Trophoblast cell (in vitro differentiated cells and primary cell): ENCODE data around the gene SLC25A1.
A peak's percentile ranks its signal among the peaks of the same experiment; 100 is the strongest.

ENCODE experiments used
- DNase-seq, 2 donors: peaks; one replicate each; pipeline ENCODE4 v3.0.0-alpha.2; 2016
- H2AFZ ChIP-seq: 2 replicates; pipeline ENCODE4 v1.6.1; 2013; ENCODE audit warnings: low read length, moderate library complexity, mild to moderate bottlenecking; ENCODE audit not compliant: insufficient read depth, poor library complexity
- H2AK5ac ChIP-seq: 2 replicates; pipeline ENCODE4 v1.6.1; 2013; ENCODE audit warnings: mild to moderate bottlenecking, low read length
- H2BK120ac ChIP-seq: 2 replicates; pipeline ENCODE4 v1.6.1; 2013; ENCODE audit warnings: low read length, mild to moderate bottlenecking, moderate library complexity; ENCODE audit not compliant: insufficient read depth, poor library complexity
- H2BK12ac ChIP-seq: 2 replicates; pipeline ENCODE4 v1.6.1; 2013; ENCODE audit warnings: mild to moderate bottlenecking, low read length, moderate library complexity
- H2BK5ac ChIP-seq: 2 replicates; pipeline ENCODE4 v1.6.1; 2013; ENCODE audit warnings: low read length, low read depth, moderate library complexity, mild to moderate bottlenecking; ENCODE audit not compliant: poor library complexity
- H3K14ac ChIP-seq: 2 replicates; pipeline ENCODE4 v1.6.1; 2013; ENCODE audit warnings: mild to moderate bottlenecking, low read length
- H3K18ac ChIP-seq: 2 replicates; pipeline ENCODE4 v1.6.1; 2013; ENCODE audit warnings: mild to moderate bottlenecking, low read length
- H3K23ac ChIP-seq: 2 replicates; pipeline ENCODE4 v1.6.1; 2013; ENCODE audit warnings: low read length
- H3K27ac ChIP-seq: 2 replicates; pipeline ENCODE4 v1.5.1; 2013; ENCODE audit warnings: low read depth, mild to moderate bottlenecking, inconsistent platforms, low read length, moderate library complexity
- H3K27me3 ChIP-seq: 2 replicates; pipeline ENCODE4 v1.6.1; 2013; ENCODE audit warnings: inconsistent platforms, mild to moderate bottlenecking, low read length, moderate library complexity; ENCODE audit not compliant: insufficient read depth
- H3K36me3 ChIP-seq, 2 experiments: 1 replicate in 1 of 2; 2 replicates in 1 of 2; pipeline ENCODE4 v1.6.1; 2013; ENCODE audit warnings: low read length in 2 of 2, mild to moderate bottlenecking in 2 of 2, moderate library complexity in 1 of 2; ENCODE audit not compliant: insufficient read depth in 2 of 2, control insufficient read depth in 1 of 2
- H3K4ac ChIP-seq: 2 replicates; pipeline ENCODE4 v1.6.1; 2013; ENCODE audit warnings: low read depth, mild to moderate bottlenecking, low read length, moderate library complexity
- H3K4me1 ChIP-seq, 2 experiments: 1 replicate in 1 of 2; 2 replicates in 1 of 2; pipeline ENCODE4 v1.6.1; 2013; ENCODE audit warnings: low read length in 2 of 2, mild to moderate bottlenecking in 2 of 2, moderate library complexity in 1 of 2; ENCODE audit not compliant: insufficient read depth in 2 of 2, control insufficient read depth in 1 of 2
- H3K4me2 ChIP-seq: 2 replicates; pipeline ENCODE4 v1.6.1; 2013; ENCODE audit warnings: inconsistent platforms, mild to moderate bottlenecking, low read length, moderate library complexity
- H3K4me3 ChIP-seq: 2 replicates; pipeline ENCODE4 v1.5.1; 2013; ENCODE audit warnings: mild to moderate bottlenecking, low read depth, low read length, inconsistent platforms
- H3K79me1 ChIP-seq: one replicate; pipeline ENCODE4 v1.6.1; 2013; ENCODE audit warnings: low read length
- H3K79me2 ChIP-seq: 2 replicates; pipeline ENCODE4 v1.6.1; 2013; ENCODE audit warnings: low read length, mild to moderate bottlenecking; ENCODE audit not compliant: control insufficient read depth, insufficient read depth, poor library complexity
- H3K9ac ChIP-seq: 2 replicates; pipeline ENCODE4 v1.6.1; 2013; ENCODE audit warnings: mild to moderate bottlenecking, low read length
- H3K9me3 ChIP-seq: 2 replicates; pipeline ENCODE4 v1.6.1; 2013; ENCODE audit warnings: low read depth, mild to moderate bottlenecking, control low read depth, inconsistent platforms, low read length; ENCODE audit not compliant: insufficient read depth
- H4K12ac ChIP-seq: 2 replicates; pipeline ENCODE4 v1.6.1; 2013; ENCODE audit warnings: low read depth, mild to moderate bottlenecking, low read length, moderate library complexity
- H4K8ac ChIP-seq: 2 replicates; pipeline ENCODE4 v1.6.1; 2013; ENCODE audit warnings: low read depth, mild to moderate bottlenecking, low read length, moderate library complexity
- H4K91ac ChIP-seq: one replicate; pipeline ENCODE4 v1.6.1; 2013; ENCODE audit warnings: low read depth, mild to moderate bottlenecking, low read length, moderate library complexity
- WGBS: extraction: QIAGEN DNeasy Blood & Tissue Kit; methylation state at CpG from one replicate; pipeline ENCODE4 v1.1.7; 2013; ENCODE audit warnings: missing lambda C conversion rate; ENCODE audit not compliant: insufficient read length, insufficient coverage; ENCODE audit errors: extremely low coverage; 5-methylcytosine and 5-hydroxymethylcytosine counted together

The SLC25A1 gene

GRCh38 chr22:19207401-19207808 is 28.9 kb upstream of the SLC25A1 start:
- no peak overlapping the region for H3K14ac ChIP-seq
- H3K4me2 ChIP-seq, result no peak overlapping the region
- no peak overlapping the region for H3K9ac ChIP-seq
- no peak overlapping the region for H4K91ac ChIP-seq
- no peak overlapping the region for H2BK5ac ChIP-seq
- H4K8ac ChIP-seq, result no peak overlapping the region
- no peaks in the 10 kb centered on the region for H3K9me3 ChIP-seq
- no peak overlapping the region for H2AK5ac ChIP-seq
- H3K36me3 ChIP-seq, result peaks cover 4 to 6% of the 10 kb centered on the region in 2 experiments
- H2BK120ac ChIP-seq, result no peak overlapping the region
- H3K4me1 ChIP-seq, result peaks cover 0 to 1% of the 10 kb centered on the region in 2 experiments
- WGBS, result no CpG with 5 or more reads among the region's 9 CpGs
- peak; percentile 83 to 87 for DNase-seq
- H4K12ac ChIP-seq, result no peak overlapping the region
- no peak overlapping the region for H3K4me3 ChIP-seq
- H2BK12ac ChIP-seq, result no peak overlapping the region
- no peaks in the 10 kb centered on the region for H3K79me2 ChIP-seq
- no peaks in the 10 kb centered on the region for H3K27me3 ChIP-seq
- no peaks in the 10 kb centered on the region for H3K79me1 ChIP-seq
- no peak overlapping the region for H3K4ac ChIP-seq
- no peak overlapping the region for H3K23ac ChIP-seq
- no peak overlapping the region for H3K18ac ChIP-seq
- H2AFZ ChIP-seq, result no peak overlapping the region
- no peak overlapping the region for H3K27ac ChIP-seq

GRCh38 chr22:19206287-19206686 is 27.8 kb upstream of the SLC25A1 start:
- no peak overlapping the region for H3K4ac ChIP-seq
- H2BK5ac ChIP-seq, result no peak overlapping the region
- H3K79me1 ChIP-seq, result no peaks in the 10 kb centered on the region
- H4K12ac ChIP-seq, result no peak overlapping the region
- no peak overlapping the region for H2BK120ac ChIP-seq
- no peak overlapping the region for H4K91ac ChIP-seq
- H3K14ac ChIP-seq, result no peak overlapping the region
- no peaks in the 10 kb centered on the region for H3K79me2 ChIP-seq
- H3K36me3 ChIP-seq, result peaks cover 4 to 6% of the 10 kb centered on the region in 2 experiments
- no peaks in the 10 kb centered on the region for H3K9me3 ChIP-seq
- H3K9ac ChIP-seq, result no peak overlapping the region
- H2BK12ac ChIP-seq, result no peak overlapping the region
- no peak overlapping the region for H3K27ac ChIP-seq
- no peak for DNase-seq
- no peak overlapping the region for H2AK5ac ChIP-seq
- H2AFZ ChIP-seq, result no peak overlapping the region
- H4K8ac ChIP-seq, result no peak overlapping the region
- H3K4me3 ChIP-seq, result no peak overlapping the region
- H3K18ac ChIP-seq, result no peak overlapping the region
- no CpG with 5 or more reads among the region's 6 CpGs for WGBS
- H3K23ac ChIP-seq, result no peak overlapping the region
- peaks cover 0 to 1% of the 10 kb centered on the region in 2 experiments for H3K4me1 ChIP-seq
- no peaks in the 10 kb centered on the region for H3K27me3 ChIP-seq
- H3K4me2 ChIP-seq, result no peak overlapping the region

- no peak overlapping the region for H3K23ac ChIP-seq
- no CpG with 5 or more reads among the region's 4 CpGs for WGBS
- no peak overlapping the region for H2BK120ac ChIP-seq
- no peak overlapping the region for H3K4me2 ChIP-seq
- peak; percentile 52 to 58 for DNase-seq
- no peak overlapping the region for H4K12ac ChIP-seq
- no peak overlapping the region for H3K18ac ChIP-seq
- no peak overlapping the region for H2AK5ac ChIP-seq
- H3K9ac ChIP-seq, result no peak overlapping the region
- no peak overlapping the region for H3K4me3 ChIP-seq
- H3K27ac ChIP-seq, result no peak overlapping the region
- H3K9me3 ChIP-seq, result no peaks in the 10 kb centered on the region
- no peaks in the 10 kb centered on the region for H3K79me1 ChIP-seq
- H2AFZ ChIP-seq, result no peak overlapping the region
- peaks cover 2 to 3% of the 10 kb centered on the region in 2 experiments for H3K36me3 ChIP-seq
- no peak overlapping the region for H3K4ac ChIP-seq
- H2BK12ac ChIP-seq, result no peak overlapping the region
- H3K14ac ChIP-seq, result no peak overlapping the region
- H3K4me1 ChIP-seq, result peaks cover 0 to 1% of the 10 kb centered on the region in 2 experiments
- H2BK5ac ChIP-seq, result no peak overlapping the region
- no peak overlapping the region for H4K8ac ChIP-seq
- H4K91ac ChIP-seq, result no peak overlapping the region
- no peaks in the 10 kb centered on the region for H3K27me3 ChIP-seq
- no peaks in the 10 kb centered on the region for H3K79me2 ChIP-seq
Observed at GRCh38 chr22:19204640-19205039, 26.1 kb upstream of the SLC25A1 start.

GRCh38 chr22:19203834-19204233 is 25.3 kb upstream of the SLC25A1 start:
- no peaks in the 10 kb centered on the region for H3K79me1 ChIP-seq

More at GRCh38 chr22:19203834-19204233, 25.3 kb upstream of the SLC25A1 start:
- Histone ChIP-seq H3K23ac (no peak overlapping the region), H3K36me3 (peaks cover 2 to 3% of the 10 kb centered on the region in 2 experiments), H2BK5ac (no peak overlapping the region), H3K18ac (no peak overlapping the region), H2BK12ac (no peak overlapping the region), H4K12ac (no peak overlapping the region), H3K4ac (no peak overlapping the region), H3K4me1 (peaks cover 0 to 1% of the 10 kb centered on the region in 2 experiments), H4K91ac (no peak overlapping the region), H2BK120ac (no peak overlapping the region), H2AFZ (no peak overlapping the region), H3K27me3 (no peaks in the 10 kb centered on the region), H3K4me2 (no peak overlapping the region), H3K79me2 (no peaks in the 10 kb centered on the region), H3K4me3 (no peak overlapping the region), H3K27ac (no peak overlapping the region), H3K9ac (no peak overlapping the region), H3K14ac (no peak overlapping the region), H4K8ac (no peak overlapping the region), H3K9me3 (no peaks in the 10 kb centered on the region), H2AK5ac (no peak overlapping the region)
- no CpG with 5 or more reads among the region's 8 CpGs for whole genome bisulfite sequencing
- no peak for DNase-seq
